Psoas muscle (tissue), 8 donors: Measurements from ENCODE around the gene STYXL2. TPM values are rescaled to one million over a fixed set of nuclear protein-coding genes. Genes with fewer than 3 reads are reported as not detected.

Experiments
- ATAC-seq, 4 donors: fragments of 200-7000 bp; cut with Tn5 transposase; one replicate each; pipeline ENCODE4 v1.9.1; 2020; ENCODE audit warnings: moderate library complexity in 3 of 4, mild to moderate bottlenecking in 2 of 4
- DNase-seq, 2 donors: peaks; one replicate each; pipeline ENCODE4 v3.0.0-alpha.2; 2020
- H3K27ac ChIP-seq: fragments of 200-600 bp; one replicate; pipeline ENCODE4 v1.8.0; 2022
- H3K27me3 ChIP-seq, 3 donors: fragments of 200-600 bp in 1 of 3; one replicate each; pipeline versions ENCODE4 v1.6.1 to v1.8.0; 2013 to 2022; ENCODE audit warnings: low read length in 2 of 3, mild to moderate bottlenecking in 2 of 3, moderate library complexity in 1 of 3; ENCODE audit not compliant: insufficient read depth in 3 of 3
- H3K36me3 ChIP-seq, 2 donors: fragments of 200-600 bp in 1 of 2; one replicate each; pipeline versions ENCODE4 v1.6.1 to v1.8.0; 2013 to 2022; ENCODE audit warnings: low read depth in 1 of 2, mild to moderate bottlenecking in 1 of 2, moderate library complexity in 1 of 2; ENCODE audit not compliant: insufficient read depth in 1 of 2
- H3K4me1 ChIP-seq: fragments of 200-600 bp; one replicate; pipeline ENCODE4 v1.8.0; 2022
- H3K4me3 ChIP-seq: fragments of 200-600 bp; one replicate; pipeline ENCODE4 v1.8.0; 2022; ENCODE audit warnings: mild to moderate bottlenecking
- H3K9me3 ChIP-seq: fragments of 200-600 bp; one replicate; pipeline ENCODE4 v1.8.0; 2022
- WGBS, 3 donors: extraction: QIAGEN DNeasy Blood & Tissue Kit; methylation state at CpG; one replicate each; pipeline versions ENCODE4 v1.1.6 to v1.1.7; 2013; 5-methylcytosine and 5-hydroxymethylcytosine counted together
- intact Hi-C, 2 donors: fragments of 100-400 bp; cut with DNase I; formaldehyde crosslinking; loops; one replicate each; pipeline versions ENCODE4 v1.11.0 to v1.14.2; 2022
- polyA plus RNA-seq, 3 donors: library from polyadenylated mRNA; stranded (reverse); fragments of 200-250 nt; gene quantifications; one replicate each; pipeline ENCODE4 v1.2.3, GENCODE V29; 2013
- total RNA-seq, 4 donors: library from RNA; stranded (reverse); fragmentation: NEBNext Ultra II Directional in 2 of 4; extraction: Animal tissue kit (Norgen Biotek cat#: 25700) in 2 of 4; gene quantifications; one replicate each; pipeline versions ENCODE4 v1.2.1 to v1.2.4, GENCODE V29; 2021 to 2023
- TF ChIP-seq, protein P1 (sequence below): fragments of 200-600 bp; IDR thresholded peaks from one replicate; pipeline ENCODE4 v1.8.0; 2022; ENCODE audit warnings: antibody characterized with exemption
- donor health status: healthy with polysubstance abuse.
- donor health status: DM: no; HTN: no; CAD: no; lungs with moderate emphysema.
- donor health status: Bipolar disorder and iron deficiency.
- donor health status: healthy.
- donor health status: DM: yes; HTN: yes; CAD: no.
- donor health status: DM: no; HTN: no; CAD: no.
- donor health status: DM: no; HTN: no; CAD: no.
- donor health status: DM: yes; HTN: yes; CAD: no.

The STYXL2 gene
- total and polyA plus RNA-seq, 7 donors, result 15.2 to 205 (median 134) TPM

DNA sequence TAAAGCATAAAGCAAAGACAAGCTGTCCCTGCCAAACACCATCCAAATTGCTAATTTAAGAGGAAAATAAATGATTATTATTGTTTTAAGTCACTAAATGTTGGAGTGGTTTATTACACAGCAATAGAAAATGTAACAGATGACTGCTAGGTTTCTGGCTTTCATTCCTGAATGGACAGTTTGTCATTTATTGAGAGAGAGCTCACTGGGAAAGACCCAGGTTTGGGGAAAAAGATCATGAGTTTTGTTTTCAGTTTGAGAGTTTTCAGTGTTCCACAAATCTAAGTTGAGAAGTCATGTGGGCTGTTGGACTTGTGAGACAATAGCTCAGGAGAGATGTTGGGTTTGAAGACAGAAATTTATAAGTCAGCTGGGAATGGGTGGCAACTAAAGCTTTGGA, 9.1 kb upstream of the STYXL2 start:
- Histone ChIP-seq H3K4me3 (no peak overlapping the region), H3K4me1 (peaks cover 10% of the 10 kb centered on the region), H3K36me3 (no peaks in the 10 kb centered on the region), H3K9me3 (no peaks in the 10 kb centered on the region), H3K27ac (no peak overlapping the region), H3K27me3 (no peaks in the 10 kb centered on the region)
- DNase-seq (no peak), ATAC-seq (no peak)
- intact Hi-C loops, result no loop called here
- TF ChIP-seq, protein P1, sequence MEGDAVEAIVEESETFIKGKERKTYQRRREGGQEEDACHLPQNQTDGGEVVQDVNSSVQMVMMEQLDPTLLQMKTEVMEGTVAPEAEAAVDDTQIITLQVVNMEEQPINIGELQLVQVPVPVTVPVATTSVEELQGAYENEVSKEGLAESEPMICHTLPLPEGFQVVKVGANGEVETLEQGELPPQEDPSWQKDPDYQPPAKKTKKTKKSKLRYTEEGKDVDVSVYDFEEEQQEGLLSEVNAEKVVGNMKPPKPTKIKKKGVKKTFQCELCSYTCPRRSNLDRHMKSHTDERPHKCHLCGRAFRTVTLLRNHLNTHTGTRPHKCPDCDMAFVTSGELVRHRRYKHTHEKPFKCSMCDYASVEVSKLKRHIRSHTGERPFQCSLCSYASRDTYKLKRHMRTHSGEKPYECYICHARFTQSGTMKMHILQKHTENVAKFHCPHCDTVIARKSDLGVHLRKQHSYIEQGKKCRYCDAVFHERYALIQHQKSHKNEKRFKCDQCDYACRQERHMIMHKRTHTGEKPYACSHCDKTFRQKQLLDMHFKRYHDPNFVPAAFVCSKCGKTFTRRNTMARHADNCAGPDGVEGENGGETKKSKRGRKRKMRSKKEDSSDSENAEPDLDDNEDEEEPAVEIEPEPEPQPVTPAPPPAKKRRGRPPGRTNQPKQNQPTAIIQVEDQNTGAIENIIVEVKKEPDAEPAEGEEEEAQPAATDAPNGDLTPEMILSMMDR, result no peak

DNA sequence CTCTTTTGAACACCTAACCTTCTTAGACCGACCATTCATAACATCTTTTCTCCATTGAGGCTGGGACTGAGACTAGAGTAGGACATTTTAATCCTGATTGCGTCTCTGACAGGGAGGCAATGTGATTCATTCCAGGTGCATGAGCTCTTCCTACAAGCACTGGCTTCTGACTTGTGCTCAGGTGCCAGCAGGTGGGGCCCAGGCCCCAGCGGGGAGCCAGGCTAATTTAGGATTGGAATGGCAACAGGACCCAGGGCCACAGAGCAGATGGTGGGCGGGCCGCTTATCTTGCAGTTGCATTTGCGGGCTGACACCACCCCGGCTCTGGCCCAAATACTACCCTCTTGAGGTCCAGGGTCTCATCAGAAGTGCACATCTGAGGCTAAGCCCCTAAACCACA, 7.8 kb upstream of the STYXL2 start:
- Histone ChIP-seq H3K27ac (no peak overlapping the region), H3K4me1 (peaks cover 13% of the 10 kb centered on the region), H3K9me3 (no peaks in the 10 kb centered on the region), H3K27me3 (no peaks in the 10 kb centered on the region), H3K4me3 (no peak overlapping the region), H3K36me3 (no peaks in the 10 kb centered on the region)
- 42 to 72% (median 44%) methylated on average over 7 of the region's 7 CpGs for WGBS, 3 donors
- DNase-seq (no peak), ATAC-seq (peak; percentile 34 to 61 (median 46))
- intact Hi-C loops, result no loop called here
- TF ChIP-seq, protein P1, result no peak

DNA sequence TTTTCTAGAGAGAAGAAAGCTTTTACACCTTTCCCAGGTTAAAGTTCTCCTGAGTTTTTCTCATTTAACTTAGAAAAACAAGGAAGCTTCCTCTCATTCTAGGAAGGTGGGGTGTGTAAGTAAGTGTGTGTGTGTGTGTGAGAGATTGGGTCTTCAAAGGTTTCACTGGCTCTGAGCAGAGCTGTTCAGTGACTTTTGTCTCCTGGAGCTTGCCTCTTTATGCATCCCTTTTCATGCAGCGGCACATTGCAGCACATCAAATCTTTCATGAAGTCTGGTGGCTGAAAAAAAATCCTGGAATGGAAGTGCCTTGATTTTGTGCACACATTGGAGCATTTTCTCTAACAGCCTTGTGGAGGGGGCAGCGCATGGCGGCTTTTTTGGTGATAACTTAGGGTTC, 7.1 kb upstream of the STYXL2 start:
- WGBS, 3 donors, result 67 to 92% (median 92%) methylated on average over 3 of the region's 3 CpGs
- DNase-seq (no peak), ATAC-seq (no peak)
- TF ChIP-seq, protein P1, result no peak
- Histone ChIP-seq H3K27me3 (no peaks in the 10 kb centered on the region), H3K9me3 (no peaks in the 10 kb centered on the region), H3K4me3 (no peak overlapping the region), H3K36me3 (no peaks in the 10 kb centered on the region), H3K4me1 (peaks cover 13% of the 10 kb centered on the region), H3K27ac (no peak overlapping the region)
- intact Hi-C loops, result no loop called here

DNA sequence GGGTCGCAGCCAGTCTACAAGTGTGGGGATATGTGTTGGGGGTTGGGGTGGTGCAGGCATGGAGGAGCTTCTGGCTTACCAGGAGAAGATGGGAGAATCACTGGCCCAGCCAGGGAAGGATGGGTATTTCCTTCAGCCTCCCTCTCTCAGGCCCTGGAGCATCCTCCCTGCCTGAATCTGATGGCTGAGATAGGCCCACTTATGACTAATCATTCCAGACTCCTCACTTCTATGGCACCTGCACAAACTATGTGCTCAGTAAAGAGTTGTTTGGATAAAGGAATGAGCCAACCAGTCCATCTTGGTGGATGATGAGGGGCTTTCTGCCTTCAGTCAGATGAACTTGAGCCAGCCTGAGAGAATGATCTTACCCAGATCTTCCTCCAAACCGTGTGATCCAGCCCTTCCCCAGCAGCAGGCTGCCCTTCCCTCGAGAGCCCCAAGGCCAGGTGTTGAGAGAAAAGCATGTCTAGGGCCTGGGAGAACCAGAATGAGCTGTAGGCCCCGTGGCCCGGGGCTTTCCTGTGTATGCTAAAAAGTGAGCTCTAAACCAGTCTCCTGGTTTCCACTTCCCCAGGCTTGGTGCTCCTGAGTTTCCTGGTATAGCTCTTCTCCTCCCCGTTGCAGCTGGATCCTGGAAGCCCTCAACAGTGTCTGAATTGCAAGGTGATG, 5.0 kb upstream of the STYXL2 start:
- peaks cover 27% of the 10 kb centered on the region for H3K4me1 ChIP-seq
- intact Hi-C loops, result no loop called here
- WGBS, 3 donors, result 68 to 73% (median 72%) methylated on average over 6 of the region's 6 CpGs
- H3K9me3 ChIP-seq, result no peaks in the 10 kb centered on the region
- no peak overlapping the region for H3K27ac ChIP-seq
- H3K27me3 ChIP-seq, result no peaks in the 10 kb centered on the region
- no peak for ATAC-seq
- TF ChIP-seq, protein P1, result no peak
- no peak overlapping the region for H3K4me3 ChIP-seq
- H3K36me3 ChIP-seq, result no peaks in the 10 kb centered on the region
- no peak for DNase-seq

DNA sequence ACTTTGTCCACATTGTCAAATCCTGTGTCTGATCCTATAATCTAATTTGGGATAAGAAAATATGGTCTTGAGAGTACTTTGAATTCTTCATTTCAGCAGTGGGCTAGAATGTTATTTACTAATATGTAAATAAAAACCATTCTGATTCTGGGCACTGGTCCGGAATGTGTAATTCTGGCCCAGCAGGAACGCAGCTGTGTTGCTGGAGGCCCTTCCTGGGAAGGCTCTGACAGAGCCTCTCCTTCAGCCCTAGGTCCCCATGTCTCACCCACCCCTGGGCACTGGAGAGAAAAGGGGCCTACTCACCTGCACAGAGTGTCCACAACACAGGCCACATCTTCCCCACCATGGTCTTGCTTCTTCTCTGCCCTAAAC, 3.9 kb upstream of the STYXL2 start:
- intact Hi-C loops, result no loop called here
- Histone ChIP-seq H3K9me3 (no peaks in the 10 kb centered on the region), H3K27me3 (no peaks in the 10 kb centered on the region), H3K4me1 (peaks cover 27% of the 10 kb centered on the region), H3K4me3 (no peak overlapping the region), H3K27ac (peak overlapping the region; percentile 10), H3K36me3 (no peaks in the 10 kb centered on the region)
- no peak for DNase-seq
- TF ChIP-seq, protein P1, result no peak
- no peak for ATAC-seq
- WGBS, 3 donors, result 22 to 65% (median 24%) methylated on average over 2 of the region's 2 CpGs
